ENCODE measurements around the gene GFOD1.
"Not testable (repeated sequence)": the region's sequence is repeated elsewhere in the genome, so short reads cannot be mapped to it uniquely, and the experiment has no call there.

The GFOD1 gene

GRCh38 chr6:13439644-13440043, 47.8 kb downstream of the GFOD1 start:
- DNase-seq = no peak

- peak; percentile 39 to 63 for DNase-seq
Observed at GRCh38 chr6:13438126-13438525, 49.3 kb downstream of the GFOD1 start.

DNA sequence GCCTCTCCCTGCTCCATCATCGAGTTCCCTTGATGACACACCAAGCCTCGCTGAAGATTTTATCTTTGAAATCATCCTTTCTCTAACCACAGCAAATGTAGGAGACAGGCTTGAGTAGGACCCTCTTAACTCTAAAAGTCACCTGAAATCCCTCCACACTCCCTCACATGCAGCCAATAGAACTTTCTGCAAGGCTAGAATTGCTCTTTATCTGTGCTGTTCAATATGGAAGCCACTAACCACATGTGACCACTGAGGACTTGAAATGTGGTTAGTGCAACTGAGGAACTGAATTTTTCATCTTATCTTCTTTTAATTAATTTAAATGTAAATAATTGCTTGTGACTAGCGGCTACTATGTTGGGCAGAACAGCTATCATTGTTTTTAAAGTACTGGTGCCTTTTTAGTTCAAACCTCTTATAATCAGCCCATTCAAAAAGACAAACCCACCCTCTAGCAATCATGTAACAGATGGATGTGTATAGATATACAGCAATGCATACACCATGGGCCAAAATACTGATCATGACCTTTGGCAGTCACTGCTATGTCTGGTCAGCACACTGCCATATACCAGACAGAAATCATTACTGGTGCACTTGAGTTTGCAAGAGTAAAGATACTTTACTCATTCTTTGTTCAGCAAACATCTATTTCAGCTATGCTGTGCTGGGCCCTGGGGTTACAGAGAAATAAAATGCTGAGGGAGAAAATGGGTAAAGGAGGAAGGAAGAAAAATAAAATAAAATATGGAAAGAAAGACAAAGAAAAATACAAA, 50.0 kb downstream of the GFOD1 start:
- DNase-seq = no peak

- DNase-seq = no peak
Observed at GRCh38 chr6:13436399-13437217, 50.8 kb downstream of the GFOD1 start.

DNA sequence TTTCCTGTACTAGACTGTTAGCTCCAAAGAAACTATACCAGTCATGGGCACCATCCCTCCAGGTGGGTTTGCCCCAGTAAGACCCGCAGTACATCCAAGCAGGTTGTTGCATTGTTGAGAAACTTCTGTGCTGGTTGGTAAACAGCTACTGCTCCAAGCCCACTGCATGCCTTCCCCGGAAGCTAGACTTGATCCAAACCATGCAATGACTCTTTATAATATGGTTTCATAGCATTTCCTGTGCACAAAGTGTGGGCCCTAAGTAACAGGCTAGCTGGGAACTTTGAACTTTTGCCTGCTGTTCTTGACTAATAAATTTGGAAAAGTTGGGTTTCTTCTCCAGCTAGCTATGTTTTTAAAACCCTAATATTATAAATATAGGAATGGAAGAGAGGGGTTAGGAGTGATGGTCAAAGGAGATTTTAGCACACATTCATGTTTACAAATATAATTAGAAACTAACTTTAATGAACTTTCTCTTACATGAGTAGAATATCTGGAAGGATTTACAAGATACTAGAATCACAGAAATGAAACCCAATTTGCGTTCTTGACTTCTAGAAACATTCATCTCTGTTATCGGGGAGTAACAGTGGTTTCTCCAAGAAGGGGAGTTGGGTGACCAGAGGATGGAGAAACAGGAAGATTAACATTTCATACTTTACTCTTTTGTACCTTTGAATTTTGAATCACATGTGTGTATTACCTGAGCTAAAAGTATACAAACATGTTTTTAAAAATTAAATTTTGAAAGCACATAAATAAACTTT, 51.7 kb downstream of the GFOD1 start:
- no peak for DNase-seq

GRCh38 chr6:13434777-13435176, 52.6 kb downstream of the GFOD1 start:
- no peak for DNase-seq

GRCh38 chr6:13434135-13434775, 53.1 kb downstream of the GFOD1 start:
- not testable (repeated sequence) for DNase-seq

DNA sequence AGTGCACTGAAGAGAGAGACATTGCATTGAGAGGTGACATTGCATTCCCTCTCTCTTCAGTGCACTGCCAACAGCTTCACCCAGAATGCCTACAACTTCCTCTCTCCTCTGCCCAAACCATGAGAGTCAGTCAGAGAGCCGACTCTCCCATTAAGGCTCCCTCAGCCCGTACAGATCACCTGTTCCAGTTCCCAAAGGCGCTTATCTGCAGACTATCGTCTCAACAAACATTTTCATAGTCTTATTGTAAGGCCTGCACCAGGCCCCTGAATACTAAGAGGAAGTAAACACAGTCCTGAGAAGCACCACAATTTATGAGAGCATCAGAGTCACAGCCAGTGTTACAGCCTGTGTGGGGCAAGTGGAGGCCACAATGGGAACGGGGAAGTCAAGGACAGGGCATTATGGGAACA, 53.7 kb downstream of the GFOD1 start:
- DNase-seq = peak; percentile 73 to 80

DNA sequence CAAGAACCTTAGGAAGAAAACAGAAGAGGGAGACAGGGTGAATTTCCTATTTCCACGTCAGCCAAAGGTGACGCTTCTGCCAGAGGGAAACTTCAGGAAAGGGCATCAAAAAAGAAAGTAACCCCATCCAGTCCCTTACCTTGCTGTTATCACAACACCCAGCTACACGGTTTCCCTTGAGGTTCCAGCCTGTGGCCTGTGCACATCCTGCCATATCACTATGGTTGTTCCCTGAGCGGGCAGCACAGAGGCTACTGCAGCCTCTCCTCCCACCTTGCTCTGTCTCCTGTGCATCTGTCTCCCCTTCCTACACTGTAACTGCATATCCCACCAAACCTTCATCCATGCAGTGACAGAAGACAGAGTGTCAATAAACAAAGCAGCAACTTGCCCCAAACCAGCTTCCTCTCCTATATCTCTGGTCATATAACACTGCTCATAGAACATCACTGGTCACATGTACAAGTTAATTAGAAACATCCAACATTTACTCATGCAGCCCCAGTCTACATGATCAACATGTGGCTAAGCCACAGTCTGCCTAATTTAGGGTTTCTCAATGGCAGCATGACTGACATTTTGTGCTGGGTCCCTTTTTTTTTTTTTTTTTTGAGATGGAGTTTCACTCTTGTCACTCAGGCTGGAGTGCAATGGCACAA, 54.7 kb downstream of the GFOD1 start:
- peak; percentile 64 to 77 for DNase-seq

GRCh38 chr6:13431861-13432465, 55.4 kb downstream of the GFOD1 start:
- peak; percentile 21 to 62 for DNase-seq

DNA sequence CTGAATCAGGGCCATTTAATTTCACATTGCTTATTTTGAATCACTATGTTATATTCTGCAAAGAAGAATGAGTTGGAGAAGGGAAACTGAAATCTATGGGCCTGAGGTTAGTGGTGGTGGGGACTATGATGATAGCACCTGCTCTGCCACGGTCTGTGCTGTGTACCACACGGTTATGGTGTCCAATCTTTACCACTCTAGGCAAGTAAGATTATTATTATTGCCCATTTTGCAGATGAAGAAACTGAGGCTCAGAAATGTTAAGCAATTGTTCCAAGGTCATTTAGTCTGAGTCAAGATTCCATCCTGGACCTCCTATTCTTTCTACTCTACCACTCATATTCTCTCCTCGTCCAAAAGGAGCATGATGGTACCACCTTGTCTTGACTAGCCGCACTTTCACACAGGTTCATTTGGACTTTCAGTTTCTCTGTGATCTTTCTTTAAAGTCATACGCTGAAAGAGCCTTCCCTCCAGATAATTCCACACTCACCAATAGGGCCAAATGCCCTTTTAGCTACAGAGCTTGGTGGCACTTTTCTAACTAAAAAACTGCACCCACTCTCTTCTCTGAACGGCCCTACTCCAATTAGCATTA, 56.2 kb downstream of the GFOD1 start:
- DNase-seq = no peak

DNA sequence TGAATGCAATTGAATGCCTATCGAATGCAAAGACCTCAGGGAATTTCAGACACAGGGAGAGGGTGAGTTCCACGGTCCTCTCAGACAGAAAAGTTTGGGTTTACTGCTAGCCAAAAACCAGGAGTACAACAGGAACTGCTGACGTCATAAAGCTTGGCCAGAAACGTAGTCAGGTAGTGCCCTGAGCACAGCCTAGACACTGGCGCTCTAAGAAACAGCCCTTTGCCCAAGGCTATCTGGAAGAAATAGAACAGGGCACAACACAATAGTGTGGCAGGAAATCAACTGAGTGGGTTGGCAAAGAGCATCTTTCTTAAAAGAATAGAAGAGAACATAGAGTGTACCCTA, 58.0 kb downstream of the GFOD1 start:
- DNase-seq = no peak

GRCh38 chr6:13428583-13429405, 58.6 kb downstream of the GFOD1 start:
- no peak for DNase-seq

GRCh38 chr6:13427801-13428582, 59.4 kb downstream of the GFOD1 start:
- peak; percentile 47 to 77 for DNase-seq

- DNase-seq = no peak
Observed at GRCh38 chr6:13427316-13427715, 60.1 kb downstream of the GFOD1 start.

- DNase-seq = no peak
Observed at GRCh38 chr6:13425943-13426931, 61.2 kb downstream of the GFOD1 start.

GRCh38 chr6:13425270-13425873, 62.0 kb downstream of the GFOD1 start:
- no peak for DNase-seq

DNA sequence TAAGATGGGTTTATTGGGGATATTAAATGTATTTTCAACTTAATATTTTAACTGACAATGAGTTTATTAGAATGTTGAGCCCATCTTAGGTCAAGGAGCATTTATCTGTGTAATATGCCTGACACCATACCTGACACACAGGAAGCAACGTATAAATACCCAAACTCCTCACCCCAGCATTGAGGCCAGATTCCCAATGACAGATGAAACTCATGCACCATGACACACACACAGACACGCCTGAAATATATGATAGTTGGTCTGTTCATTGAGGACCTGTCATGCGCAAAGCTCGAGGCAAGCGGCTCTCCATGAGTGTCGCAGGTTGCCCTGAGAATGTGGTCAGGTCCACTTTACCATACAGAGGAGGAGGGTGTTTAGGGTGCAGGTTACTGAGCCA, 64.1 kb downstream of the GFOD1 start:
- DNase-seq = no peak

All from inflammatory macrophage (primary cell).